Activated T-cell treated with anti-CD3 and anti-CD28 coated beads, Interleukin-2, amount 50 U/mL, for 1 hour (primary cell): ENCODE results near the gene MYOF.
"Not testable (repeated sequence)": the region's sequence is repeated elsewhere in the genome, so short reads cannot be mapped to it uniquely, and the experiment has no call there.

Experiments
- DNase-seq: peaks from one replicate; pipeline ENCODE4 v3.0.0-alpha.2; 2020

The MYOF gene

GRCh38 chr10:93383562-93383981 lies 98.6 kb downstream of the MYOF start:
- no peak for DNase-seq

- no peak for DNase-seq
These were observed 102.2 kb downstream of the MYOF start for GRCh38 chr10:93379731-93380575.

- no peak for DNase-seq
These were observed 103.0 kb downstream of the MYOF start for GRCh38 chr10:93378997-93379730.

GRCh38 chr10:93378039-93378438 lies 104.1 kb downstream of the MYOF start:
- DNase-seq = no peak

GRCh38 chr10:93376372-93377293 lies 105.5 kb downstream of the MYOF start:
- no peak for DNase-seq

- no peak for DNase-seq
These were observed 111.2 kb downstream of the MYOF start for GRCh38 chr10:93370961-93371360.

GRCh38 chr10:93369588-93370164 lies 112.5 kb downstream of the MYOF start:
- no peak for DNase-seq

- no peak for DNase-seq
These were observed 113.9 kb downstream of the MYOF start for GRCh38 chr10:93368210-93368609.

GRCh38 chr10:93367664-93368063 lies 114.5 kb downstream of the MYOF start:
- DNase-seq = no peak

GRCh38 chr10:93364966-93365365 lies 117.2 kb downstream of the MYOF start:
- DNase-seq = no peak

GRCh38 chr10:93363891-93364648 lies 118.1 kb downstream of the MYOF start:
- no peak for DNase-seq

- DNase-seq = not testable (repeated sequence)
These were observed 123.7 kb downstream of the MYOF start for GRCh38 chr10:93358398-93358797.

GRCh38 chr10:93357680-93358079 lies 124.5 kb downstream of the MYOF start:
- DNase-seq = no peak

GRCh38 chr10:93356516-93356915 lies 125.6 kb downstream of the MYOF start:
- no peak for DNase-seq

- DNase-seq = no peak
These were observed 129.3 kb downstream of the MYOF start for GRCh38 chr10:93352638-93353383.

GRCh38 chr10:93346694-93347093 lies 135.4 kb downstream of the MYOF start:
- DNase-seq = no peak

- no peak for DNase-seq
These were observed 136.0 kb downstream of the MYOF start for GRCh38 chr10:93346108-93346507.

GRCh38 chr10:93344691-93345090 lies 137.4 kb downstream of the MYOF start:
- no peak for DNase-seq

GRCh38 chr10:93342921-93343320 lies 139.2 kb downstream of the MYOF start:
- no peak for DNase-seq

- no peak for DNase-seq
These were observed 139.8 kb downstream of the MYOF start for GRCh38 chr10:93342366-93342765.

GRCh38 chr10:93337309-93337721 lies 144.8 kb downstream of the MYOF start:
- DNase-seq = no peak
